CD1c-positive myeloid dendritic cell (primary cell): ENCODE data around the gene POLE4.

Source experiments
- DNase-seq: peaks from one replicate; pipeline ENCODE4 v3.0.0-alpha.2; 2016; ENCODE audit errors: extremely low spot score

Gene POLE4

GRCh38 chr2:74939919-74940812 lies 18.3 kb upstream of the POLE4 start:
- DNase-seq = no peak

- DNase-seq = no peak
These were observed 17.2 kb upstream of the POLE4 start for GRCh38 chr2:74941284-74941683.

- no peak for DNase-seq
These were observed 16.2 kb upstream of the POLE4 start for GRCh38 chr2:74942263-74942662.

GRCh38 chr2:74944987-74945787 lies 13.3 kb upstream of the POLE4 start:
- peak; percentile 79 for DNase-seq

- DNase-seq = no peak
These were observed 12.6 kb upstream of the POLE4 start for GRCh38 chr2:74945788-74946331.

- no peak for DNase-seq
These were observed 10.7 kb upstream of the POLE4 start for GRCh38 chr2:74947703-74948102.

- no peak for DNase-seq
These were observed 9.7 kb upstream of the POLE4 start for GRCh38 chr2:74948779-74949178.

- no peak for DNase-seq
These were observed 7.2 kb upstream of the POLE4 start for GRCh38 chr2:74951211-74951754.

- DNase-seq = no peak
These were observed 5.9 kb upstream of the POLE4 start for GRCh38 chr2:74952575-74952974.

GRCh38 chr2:74953796-74954499 lies 4.5 kb upstream of the POLE4 start:
- DNase-seq = no peak

- DNase-seq = no peak
These were observed 4.0 kb upstream of the POLE4 start for GRCh38 chr2:74954500-74954874.

- peak; percentile 74 for DNase-seq
These were observed 563 bp upstream of the POLE4 start for GRCh38 chr2:74957886-74958273.

GRCh38 chr2:74959106-74959751 lies 786 bp downstream of the POLE4 start:
- DNase-seq = no peak

GRCh38 chr2:74966887-74967286 lies 8.4 kb downstream of the POLE4 start:
- no peak for DNase-seq

GRCh38 chr2:74975016-74975415 lies 16.6 kb downstream of the POLE4 start:
- DNase-seq = no peak

- peak; percentile 45 for DNase-seq
These were observed 21.4 kb downstream of the POLE4 start for GRCh38 chr2:74979844-74980243.

- DNase-seq = no peak
These were observed 24.1 kb downstream of the POLE4 start for GRCh38 chr2:74982577-74982976.

GRCh38 chr2:74983631-74984392 lies 25.4 kb downstream of the POLE4 start:
- DNase-seq = no peak

- no peak for DNase-seq
These were observed 26.6 kb downstream of the POLE4 start for GRCh38 chr2:74984947-74985637.
